ENCODE results near the gene EIF2B2.
"Not testable (repeated sequence)": the region's sequence is repeated elsewhere in the genome, so short reads cannot be mapped to it uniquely, and the experiment has no call there.

EIF2B2 gene

DNA sequence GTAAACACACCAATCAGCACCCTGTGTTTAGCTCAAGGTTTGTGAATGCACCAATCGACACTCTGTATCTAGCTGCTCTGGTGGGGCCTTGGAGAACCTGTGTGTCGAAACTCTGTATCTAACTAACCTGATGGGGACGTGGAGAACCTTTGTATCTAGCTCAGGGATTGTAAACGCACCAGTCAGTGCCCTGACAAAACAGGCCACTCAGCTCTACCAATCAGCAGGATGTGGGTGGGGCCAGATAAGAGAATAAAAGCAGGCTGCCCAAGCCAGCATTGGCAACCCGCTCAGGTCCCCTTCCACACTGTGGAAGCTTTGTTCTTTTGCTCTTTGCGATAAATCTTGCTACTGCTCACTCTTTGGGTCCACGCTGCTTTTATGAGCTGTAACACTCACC is 6.9 kb upstream of the EIF2B2 start:
- not testable (repeated sequence) for DNase-seq

DNA sequence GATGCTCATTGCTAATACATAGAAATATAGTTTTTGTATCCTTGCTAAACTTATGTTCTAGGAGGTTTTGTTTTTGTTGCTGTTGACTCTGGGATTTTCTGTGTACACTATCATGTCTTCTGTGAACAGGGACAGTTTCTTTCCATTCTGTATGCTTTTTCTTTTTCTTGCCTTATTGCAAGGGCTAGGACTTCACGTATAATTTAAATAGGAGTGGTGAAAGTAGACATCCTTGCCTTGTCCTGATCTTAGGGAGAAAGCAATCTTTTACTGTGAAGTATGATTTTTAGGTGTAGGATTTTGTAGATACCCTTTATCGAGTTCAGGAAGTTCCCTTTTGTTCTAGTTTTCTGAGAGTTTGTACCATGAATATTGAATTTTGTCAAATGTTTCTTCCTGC is 1.5 kb upstream of the EIF2B2 start:
- DNase-seq, result no peak

DNA sequence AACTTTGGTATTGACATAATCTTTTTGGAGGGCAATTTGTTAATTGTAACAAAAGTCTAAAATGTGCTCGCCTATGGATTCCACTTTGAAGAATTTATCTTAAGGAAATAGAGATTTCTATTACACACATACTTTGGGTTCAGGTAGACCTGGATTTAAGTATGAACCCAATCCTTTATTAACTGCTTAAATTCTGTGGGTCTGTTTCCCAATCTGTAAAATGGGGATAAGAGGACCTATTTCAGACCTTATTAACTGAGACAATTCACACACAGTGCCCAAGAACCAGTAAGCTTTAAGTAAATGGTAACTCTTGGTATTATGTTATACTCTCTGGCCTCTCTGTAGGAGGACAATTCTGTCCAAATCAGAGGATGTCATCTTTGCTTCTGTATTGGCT is 822 bp upstream of the EIF2B2 start:
- DNase-seq, result no peak

DNA sequence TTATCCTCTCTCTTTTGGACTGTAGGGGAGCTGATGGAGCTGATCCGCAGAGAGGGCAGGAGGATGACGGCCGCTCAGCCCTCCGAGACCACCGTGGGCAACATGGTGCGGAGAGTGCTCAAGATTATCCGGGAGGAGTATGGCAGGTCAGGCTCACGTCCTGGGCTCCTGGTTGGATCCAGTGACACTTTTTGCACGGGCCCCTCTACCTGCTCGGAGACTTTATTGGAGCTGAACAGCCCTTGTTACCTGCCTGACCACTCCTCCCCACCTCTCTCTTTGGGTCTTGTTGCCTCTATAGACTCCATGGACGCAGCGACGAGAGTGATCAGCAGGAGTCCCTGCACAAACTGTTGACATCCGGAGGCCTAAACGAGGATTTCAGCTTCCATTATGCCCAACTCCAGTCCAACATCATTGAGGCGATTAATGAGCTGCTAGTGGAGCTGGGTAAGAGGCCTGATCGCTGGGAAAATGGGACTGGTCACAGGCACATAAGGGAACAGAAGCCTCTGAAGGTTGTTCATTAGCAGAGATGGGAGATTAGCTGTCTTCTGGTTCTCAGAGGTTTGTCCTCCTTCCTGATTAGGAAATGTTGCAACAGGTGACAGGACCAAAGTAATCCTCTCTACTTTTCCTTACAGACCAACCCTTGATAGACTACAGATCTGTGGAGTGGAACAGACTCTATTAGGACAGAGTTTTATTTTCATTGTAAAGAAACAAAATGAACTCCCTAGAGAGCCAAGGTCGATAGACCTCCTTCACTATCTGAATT is 718 bp downstream of the EIF2B2 start:
- peak in 1 of 2 donors; percentile 8 for DNase-seq

DNA sequence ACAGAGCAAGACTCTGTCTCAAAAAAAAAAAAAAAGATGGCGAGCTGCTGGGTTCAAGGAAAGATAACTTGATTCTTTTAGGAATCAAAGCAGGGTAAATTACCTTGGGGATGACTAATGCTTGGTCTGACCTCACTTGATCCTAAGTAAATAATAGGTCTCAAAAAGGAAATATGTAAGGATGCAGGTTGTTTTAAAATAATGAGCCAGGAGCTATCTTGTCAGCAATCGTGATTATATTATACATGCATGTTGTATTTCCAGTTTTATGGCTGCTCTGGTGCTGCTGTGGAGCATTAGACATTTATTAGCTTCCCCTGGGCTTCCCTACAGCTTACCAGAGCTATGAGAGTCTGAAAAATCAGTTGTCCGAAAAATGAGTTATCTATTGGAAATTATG is 2.6 kb downstream of the EIF2B2 start:
- DNase-seq, result no peak

DNA sequence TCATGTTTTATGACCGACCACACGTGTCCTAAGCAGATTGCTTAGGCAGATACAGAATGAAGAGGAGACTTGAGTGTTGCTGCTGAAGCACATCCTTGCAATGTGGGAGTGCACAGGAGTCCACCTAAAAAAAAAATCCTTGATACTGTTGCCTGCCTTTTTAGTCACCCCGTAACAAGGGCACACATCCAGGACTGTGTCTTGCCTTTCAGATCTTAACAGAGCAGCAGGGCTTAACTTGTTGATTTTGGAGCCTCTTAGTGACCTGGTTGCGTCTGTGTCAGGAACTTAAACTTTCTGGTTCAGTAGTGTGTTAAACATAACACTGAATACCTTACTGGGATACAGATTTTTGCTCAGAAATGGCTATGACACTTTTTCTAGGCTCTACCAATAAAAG is 6.5 kb downstream of the EIF2B2 start:
- DNase-seq, result no peak

DNA sequence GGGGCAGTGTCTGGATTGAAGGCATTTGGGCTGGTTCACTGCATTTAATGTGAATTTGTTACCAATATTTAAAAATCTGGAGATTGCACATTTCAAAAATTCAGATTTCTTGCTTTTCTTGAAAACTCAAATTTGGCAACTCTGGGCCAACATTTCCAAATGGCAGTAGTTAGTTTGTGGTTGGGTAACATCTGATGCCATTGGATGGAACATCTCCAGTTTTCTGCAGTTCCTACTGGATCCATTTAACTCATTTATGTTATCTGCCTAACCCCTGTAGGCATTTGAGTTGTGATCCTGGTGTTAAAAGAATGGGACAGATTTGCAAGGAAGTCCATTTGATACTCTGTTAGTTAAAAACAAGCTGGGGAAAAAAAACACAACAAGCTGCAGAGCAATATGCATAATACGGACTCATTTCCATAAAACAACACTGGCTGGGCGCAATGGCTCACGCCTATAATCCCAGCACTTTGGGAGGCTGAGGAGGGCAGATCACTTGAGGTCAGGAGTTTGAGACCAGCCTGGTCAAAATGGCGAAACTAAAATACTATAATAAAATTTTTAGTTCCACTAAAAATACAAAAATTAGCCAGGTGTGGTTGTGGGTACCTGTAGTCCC is 7.9 kb downstream of the EIF2B2 start:
- no peak for DNase-seq

DNA sequence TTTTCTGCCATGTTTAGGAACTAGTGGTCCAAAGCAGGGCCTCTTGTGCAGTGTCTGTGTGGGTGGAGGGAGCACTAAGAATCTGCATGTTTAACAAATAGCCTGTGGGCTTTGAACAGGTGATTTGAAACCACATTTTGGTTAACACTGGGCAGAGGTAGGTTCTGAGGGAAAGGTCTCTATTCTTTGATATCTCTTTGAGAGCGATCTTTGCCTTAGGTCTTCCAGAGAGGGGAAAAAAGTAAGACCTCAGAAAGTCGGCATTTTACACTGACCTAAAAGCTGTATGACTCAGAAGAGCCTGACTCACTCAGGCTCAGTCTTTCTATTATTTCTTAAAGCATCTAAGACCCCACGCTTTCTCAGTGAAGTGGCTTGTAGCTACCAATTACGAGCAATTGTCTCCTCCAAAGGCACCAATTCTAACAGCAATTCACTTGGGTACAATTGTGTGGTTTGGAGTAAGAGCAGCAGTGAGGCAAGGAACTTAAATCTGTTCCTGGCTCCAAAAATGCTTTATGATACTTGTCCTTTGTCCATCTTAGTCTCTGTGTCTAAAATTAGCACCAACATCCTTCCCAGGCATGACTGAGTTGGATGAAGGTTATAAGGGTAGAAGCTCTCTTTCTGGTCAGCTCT is 8.8 kb downstream of the EIF2B2 start:
- peak in 1 of 2 donors; percentile 3 for DNase-seq

DNA sequence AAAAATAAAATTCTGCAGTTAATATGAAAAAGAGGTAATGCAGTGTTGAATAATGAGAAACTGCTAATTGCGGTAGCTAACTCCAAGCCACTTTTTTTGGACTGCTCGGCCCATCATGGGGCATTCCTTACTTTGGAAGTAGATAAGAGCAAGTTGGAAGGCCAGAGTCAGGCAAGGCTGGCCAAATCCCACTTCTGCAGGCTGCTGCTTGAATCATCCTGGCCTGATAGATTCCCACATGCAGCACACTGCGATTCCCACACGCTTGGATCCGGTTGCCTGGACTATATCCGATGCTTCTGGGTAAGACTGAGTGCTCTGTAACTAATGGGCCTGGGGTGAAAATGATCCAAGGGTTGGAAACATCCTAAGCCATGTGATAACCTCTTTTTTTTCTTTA is 10.6 kb downstream of the EIF2B2 start:
- no peak for DNase-seq

DNA sequence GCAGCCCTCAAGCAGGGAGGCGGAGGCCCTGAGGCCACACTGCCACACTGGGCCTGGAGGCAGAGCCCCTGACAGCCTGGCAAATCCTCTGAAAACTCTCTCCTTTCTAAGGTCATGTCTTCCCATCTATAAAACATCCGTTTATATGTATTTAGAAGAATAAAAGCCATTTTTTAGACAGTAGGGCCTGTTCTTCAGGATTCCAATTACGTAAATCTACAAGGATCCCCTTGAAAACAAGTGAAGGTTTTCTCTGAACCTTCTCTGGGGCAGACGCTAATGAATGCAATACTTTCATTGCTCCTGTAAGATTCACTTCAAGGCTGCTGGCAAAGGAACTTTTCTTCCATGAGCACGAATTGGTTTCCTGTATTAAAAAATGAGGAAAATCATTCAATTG is 12.8 kb downstream of the EIF2B2 start:
- no peak for DNase-seq

DNA sequence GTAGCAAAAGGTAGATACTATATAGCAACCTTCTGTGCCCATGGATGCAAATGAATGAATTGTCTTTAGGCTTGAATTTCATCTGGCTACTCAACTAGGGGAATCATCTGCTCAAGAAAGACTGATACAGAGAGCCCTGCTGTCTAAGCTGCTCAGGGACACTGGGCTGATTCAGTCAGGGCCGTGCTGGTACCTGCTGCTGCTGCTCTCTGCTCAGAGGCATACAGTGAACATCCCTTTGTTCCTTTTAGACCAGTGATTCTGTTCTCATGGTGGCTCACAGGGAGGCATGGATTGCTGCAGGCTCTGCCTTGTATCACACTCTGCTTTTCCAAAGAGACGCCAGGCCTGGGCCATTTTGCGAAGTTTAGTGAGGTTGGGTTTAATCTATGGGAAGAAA is 14.1 kb downstream of the EIF2B2 start:
- no peak for DNase-seq

DNA sequence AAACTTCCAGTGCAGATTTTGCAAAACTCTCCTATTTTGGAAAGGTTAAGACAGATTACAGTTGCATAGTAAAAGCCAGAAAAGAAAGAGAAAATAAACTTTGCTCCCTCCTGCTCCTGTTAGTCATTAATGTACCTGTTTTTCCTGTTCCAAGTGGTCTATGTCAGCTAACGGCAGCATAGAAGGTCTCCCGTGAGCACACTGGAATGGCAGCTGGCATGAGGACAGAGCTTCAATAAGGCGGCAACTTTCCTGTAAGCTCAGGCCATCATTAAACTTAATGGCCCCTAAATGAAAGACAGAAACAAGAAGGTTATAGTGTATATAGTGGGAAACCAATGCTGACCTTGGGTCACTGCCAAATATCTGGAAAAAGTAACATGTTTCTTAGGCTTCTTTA is 16.0 kb downstream of the EIF2B2 start:
- DNase-seq, result no peak

DNA sequence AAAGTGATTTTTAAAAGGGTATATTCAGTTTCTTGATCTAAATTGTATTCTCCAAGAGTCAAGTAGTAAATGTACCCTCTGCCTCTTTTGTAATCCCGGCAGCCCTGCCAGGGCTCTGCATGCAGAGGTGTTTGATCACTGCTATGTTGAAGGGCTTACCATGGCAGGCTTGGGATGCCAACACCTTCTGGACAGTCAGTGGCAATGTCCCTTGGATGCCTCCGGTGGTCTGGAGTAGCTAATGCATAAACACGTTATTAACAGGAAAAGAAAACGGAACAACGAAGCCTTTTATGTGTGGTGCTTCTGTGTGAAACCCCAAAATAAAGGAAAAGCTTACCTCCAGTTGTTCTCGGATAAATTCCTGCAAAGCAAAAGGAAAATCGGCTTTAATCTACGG is 19.9 kb downstream of the EIF2B2 start:
- no peak for DNase-seq

DNA sequence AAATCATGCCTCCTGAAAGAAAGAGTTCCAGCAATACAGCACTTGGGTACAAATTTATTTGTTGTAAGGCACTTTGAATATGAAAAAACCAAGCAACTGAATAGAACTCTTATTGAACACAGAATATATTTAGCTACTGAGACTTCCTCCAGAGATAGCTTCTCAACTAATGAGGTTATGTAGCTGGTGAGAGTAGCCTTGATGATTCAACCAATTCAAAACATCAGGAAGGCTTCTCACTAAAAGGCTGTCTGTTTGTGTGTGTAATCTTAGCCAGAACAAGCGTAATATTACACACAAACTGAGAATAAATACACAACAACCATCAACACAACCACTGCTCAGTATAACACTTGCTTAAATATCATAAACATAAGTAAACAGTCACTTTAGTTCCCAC is 20.4 kb downstream of the EIF2B2 start:
- DNase-seq, result no peak

DNA sequence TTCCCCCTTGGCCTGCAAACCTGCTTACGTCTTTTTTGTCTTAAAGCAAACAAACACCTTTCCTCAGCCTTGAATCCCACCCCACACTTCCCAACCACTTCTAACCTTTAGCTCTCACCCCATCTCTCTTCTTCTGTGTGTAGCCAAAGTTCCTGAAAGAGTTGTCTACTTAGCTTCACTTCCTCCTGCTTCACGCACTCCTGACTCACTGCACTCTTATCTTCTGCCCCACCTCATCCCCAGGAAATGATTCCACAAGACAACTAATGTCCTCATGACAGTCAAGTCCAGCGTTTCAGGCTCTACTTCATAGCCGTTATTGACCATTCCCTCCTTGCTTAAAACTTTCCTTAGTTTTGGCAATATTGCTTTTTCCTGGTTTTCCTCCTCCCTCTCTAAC is 22.4 kb downstream of the EIF2B2 start:
- DNase-seq, result no peak

DNA sequence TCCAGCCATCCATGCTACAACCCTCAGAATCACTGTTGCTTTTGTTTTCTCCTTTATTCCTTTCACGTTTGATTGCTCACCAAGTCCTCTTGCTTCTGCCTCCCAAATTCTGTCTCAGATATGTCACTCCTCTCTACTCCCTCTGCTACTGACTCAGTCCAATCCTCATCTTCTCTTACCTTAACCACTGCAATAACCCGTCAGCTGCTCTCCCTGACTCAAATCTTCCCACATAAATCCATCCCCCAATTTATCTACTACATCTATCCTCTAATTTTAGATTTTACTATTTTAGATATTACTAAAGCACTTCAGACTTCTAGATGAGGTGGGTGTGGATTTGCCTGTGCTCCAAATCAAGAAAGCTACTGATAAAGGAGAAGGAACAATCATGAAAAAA is 23.2 kb downstream of the EIF2B2 start:
- DNase-seq, result no peak

DNA sequence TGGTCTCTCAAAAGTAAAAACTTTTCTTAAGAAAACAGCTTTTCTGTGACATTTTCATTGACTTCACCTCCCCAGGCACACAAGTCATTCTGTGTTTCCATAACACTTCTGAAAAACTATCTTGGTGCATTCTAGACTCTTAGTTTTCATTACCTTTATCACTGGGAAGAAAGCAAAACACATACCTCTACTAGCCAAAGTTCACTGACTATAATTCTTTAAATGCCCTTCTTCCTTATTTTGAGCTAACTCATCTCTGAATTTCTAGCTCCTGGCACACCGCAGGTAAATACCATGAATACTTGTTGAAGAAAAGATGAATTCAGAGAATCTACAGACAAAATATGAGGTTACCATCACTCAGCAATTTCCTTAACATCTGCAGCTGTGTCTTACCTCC is 27.4 kb downstream of the EIF2B2 start:
- no peak for DNase-seq

DNA sequence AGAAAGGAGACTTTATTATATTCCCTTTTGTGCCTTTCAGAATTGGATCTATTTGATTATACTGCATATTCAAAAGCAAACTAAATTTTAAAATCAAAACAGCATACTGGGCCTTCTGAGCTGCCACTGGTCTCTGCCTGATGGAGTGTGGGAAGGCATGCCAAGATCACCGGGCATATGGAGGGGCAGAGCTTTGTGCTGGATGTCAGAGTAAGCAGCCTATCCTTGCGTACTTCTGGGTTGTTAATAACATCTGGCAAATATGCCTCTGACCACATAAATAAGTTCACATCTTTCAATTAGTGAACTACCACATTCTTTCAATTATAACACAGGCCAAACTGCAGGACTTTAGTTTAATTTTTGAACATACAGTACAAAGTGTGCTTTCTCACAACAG is 30.2 kb downstream of the EIF2B2 start:
- no peak for DNase-seq

DNA sequence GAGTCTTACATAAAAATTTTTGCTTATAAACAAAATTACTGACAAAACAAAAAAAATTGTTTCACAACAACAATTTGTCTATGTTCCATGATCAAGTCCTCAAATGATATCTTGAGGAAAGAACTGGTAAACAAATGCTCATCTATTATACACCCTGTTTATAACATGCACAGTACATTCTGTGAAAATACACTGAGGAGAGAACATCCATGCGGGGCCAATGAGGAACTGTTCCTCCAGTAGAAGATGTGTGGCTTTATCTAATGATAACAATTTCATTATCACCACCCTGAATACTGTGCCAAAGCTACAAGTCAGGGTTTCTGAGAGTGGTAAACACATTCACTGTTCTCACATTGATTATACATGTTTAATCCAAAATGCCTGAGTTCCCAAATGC is 37.8 kb downstream of the EIF2B2 start:
- DNase-seq, result no peak

DNA sequence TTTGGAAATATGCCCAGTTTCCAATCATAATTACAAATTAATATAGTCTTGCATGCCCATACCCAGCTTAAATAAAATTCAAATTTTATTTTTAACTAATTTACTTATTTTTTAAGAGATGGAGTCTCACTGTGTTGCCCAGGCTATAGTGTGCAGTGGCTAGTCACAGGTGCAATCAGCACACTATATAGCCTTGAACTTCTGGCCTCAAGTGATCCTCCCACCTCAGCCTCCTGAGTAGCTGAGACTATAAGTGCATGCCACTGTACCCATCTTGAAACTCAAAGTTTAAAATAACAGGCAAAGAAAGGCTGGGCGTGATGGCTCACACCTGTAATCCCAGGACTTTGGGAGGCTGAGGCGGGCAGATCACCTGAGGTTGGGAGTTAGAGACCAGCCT is 38.2 kb downstream of the EIF2B2 start:
- DNase-seq, result no peak

DNA sequence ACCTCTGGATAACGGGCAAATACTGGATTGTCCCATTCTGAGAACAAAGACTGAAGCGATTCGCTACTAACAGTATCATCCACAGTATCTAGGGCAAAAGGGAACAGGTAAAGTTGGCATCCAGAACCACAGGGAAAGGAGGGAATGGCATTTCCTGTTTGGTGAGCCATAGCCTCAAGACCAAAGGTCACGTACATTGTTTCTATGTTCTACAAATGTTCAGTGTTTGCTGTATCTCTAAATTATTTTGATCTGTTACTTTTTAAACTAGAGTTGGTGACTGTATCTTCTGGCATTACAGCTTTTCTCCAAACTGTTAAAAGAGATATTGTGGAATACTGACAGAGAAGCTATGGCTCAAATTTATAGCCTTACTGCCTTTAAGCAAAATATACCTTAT is 38.9 kb downstream of the EIF2B2 start:
- no peak for DNase-seq

DNA sequence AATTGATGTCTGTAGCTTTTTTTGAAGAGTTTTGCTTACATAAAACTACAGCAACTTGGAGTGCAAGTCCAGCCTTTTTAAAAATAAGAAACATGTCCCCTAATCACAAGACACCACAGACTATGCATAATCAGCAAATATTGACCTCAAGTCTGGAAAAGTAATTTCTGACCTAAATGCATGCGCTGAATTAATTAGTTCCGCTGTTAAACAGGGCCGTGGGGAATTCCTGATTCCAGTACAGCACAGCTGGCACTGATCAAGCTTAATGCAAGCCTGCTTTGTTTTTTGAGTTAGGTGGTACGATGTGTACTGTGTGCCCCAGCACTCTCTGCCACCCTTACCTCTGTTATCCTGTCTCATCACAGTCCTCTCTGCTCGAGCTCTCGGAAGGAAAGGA is 39.3 kb downstream of the EIF2B2 start:
- DNase-seq, result no peak

DNA sequence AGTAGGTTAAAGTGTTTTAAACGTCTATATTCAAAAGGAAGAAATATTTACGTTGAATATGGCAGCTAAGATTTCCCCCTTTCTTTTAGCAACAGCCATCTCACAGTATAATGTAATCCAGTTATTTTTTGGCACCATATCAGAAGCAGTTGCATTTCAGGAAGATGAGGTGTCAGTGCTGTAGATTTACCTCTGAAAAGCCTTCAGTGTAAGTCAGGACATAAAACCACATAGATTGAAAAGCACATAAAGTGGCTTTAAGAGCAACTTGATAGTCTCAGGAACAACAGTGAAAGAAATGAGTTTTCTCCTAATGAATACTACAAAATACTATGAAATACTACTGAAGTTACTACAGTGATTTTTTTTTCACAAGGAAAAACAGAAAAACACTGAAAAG is 41.6 kb downstream of the EIF2B2 start:
- DNase-seq, result no peak

DNA sequence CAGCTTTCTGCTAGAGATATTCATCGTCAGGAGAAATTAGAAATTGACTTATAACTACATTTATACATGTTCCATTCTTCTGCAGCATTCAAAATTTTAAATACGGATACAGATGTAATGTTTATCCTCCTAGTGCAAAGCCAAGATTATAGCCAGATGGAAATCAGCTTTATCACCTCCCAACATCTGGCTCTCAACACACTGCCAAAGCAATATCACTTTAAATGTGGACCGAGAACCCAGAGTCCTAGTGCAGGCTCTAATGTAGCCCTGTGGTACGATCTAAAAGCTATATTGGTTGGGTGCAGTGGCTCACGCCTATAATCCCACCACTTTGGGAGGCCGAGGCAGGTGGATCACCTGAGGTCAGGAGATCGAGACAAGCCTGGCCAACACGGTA is 42.0 kb downstream of the EIF2B2 start:
- no peak for DNase-seq

DNA sequence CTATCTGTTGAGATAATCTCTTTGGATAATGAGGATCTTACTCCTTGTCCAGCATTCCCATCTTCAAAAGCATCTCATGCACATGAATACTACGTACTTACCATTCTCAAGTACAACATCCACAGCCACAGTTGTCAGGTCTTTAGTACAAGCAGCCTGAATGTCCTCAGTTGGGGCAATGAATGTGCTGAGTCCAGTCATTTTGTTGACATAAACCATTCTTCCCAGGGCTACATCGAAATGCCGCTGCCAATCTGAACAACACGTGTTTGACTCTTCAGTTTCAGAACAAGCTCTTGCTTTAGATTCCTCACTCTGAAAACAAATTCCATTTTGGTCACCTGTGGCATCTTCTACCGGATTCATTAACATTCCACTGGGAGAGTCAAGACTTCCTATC is 43.6 kb downstream of the EIF2B2 start:
- DNase-seq, result no peak

Measured in activated CD4-positive, alpha-beta T cell treated with anti-CD3 and anti-CD28 coated beads for 4 hours (primary cell).